HG03025 (cell line): Measurements from ENCODE around the gene UQCRHL.
"Not testable (repeated sequence)": the region's sequence is repeated elsewhere in the genome, so short reads cannot be mapped to it uniquely, and the experiment has no call there.

Source experiments
- ATAC-seq: cut with Tn5 transposase; IDR thresholded peaks from one replicate; pipeline ENCODE4 v1.9.1; 2021; ENCODE audit warnings: mild to moderate bottlenecking, moderate library complexity; ENCODE audit not compliant: unreplicated experiment, low FRiP score

Gene UQCRHL

GRCh38 chr1:15807549-15807948 lies at the start of gene UQCRHL:
Gene UQCRHL (minus strand): TSS chr1:15807649. CDS start chr1:15807649, 0 bp downstream.
- ATAC-seq: not testable (repeated sequence)

- ATAC-seq: no peak
Observed at GRCh38 chr1:15856888-15857287, 49.4 kb upstream of the UQCRHL start.

GRCh38 chr1:15852828-15853302 lies 45.4 kb upstream of the UQCRHL start:
- ATAC-seq: no peak

DNA sequence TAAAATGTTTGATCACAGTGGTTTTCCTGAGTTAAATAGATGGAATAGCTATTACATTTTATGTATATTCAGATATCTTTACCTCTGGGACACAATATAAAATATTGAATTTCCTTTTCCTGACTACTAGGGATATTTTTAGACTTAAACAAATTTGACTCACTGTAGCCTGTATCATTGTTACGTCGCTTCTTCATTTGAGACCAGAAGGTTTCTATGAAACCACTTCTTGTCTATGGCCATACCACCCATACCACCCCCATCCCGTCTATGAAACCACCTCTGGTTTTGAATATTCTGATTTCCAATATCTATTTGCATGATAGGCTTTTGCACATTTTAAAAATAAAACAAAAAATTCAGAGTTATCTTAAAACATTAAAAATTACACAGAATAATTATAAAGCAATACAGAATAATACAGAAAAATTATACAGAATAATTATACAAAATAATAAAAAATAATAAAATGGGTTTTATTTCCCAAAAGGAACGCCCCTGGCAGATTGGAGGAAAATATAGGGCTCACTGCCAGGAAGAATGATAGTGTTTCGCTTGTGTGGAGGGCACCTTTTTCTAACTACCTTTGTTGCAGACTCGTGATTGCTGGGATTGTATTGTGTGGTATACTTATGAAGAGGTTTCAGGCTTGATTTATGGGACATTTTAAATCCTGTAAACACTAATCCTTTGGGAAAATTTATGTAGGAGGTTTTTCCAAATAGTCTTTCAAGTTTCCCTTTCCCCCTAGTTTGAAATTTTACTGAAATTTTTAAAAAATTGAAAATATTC lies 44.8 kb upstream of the UQCRHL start:
- ATAC-seq: no peak

- no peak for ATAC-seq
Observed at GRCh38 chr1:15851210-15852035, 44.0 kb upstream of the UQCRHL start.

DNA sequence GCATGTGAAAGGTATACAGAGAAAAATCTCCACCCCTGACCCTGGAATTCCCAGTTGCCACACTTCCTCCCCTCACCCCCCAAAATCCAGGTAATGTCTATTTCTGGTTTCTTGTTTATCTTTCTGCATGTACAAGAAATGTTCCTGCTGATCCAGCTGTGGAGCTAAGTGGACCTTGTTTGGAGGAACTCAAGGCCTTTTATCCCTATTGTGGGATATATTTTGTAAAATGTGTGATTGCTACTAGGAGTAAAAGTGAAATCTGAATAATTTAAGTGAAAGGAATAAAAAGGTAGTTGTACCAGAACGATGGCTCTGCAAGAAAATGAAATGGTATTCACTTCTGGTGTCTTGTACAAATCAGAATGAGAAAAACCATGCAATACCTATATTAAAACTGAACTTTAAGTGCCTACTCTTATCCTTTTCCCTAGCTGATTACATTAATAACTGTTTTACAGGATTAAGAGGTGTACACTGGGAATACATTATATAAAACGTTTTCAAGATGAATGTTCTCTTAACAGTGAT lies 43.1 kb upstream of the UQCRHL start:
- ATAC-seq: no peak

DNA sequence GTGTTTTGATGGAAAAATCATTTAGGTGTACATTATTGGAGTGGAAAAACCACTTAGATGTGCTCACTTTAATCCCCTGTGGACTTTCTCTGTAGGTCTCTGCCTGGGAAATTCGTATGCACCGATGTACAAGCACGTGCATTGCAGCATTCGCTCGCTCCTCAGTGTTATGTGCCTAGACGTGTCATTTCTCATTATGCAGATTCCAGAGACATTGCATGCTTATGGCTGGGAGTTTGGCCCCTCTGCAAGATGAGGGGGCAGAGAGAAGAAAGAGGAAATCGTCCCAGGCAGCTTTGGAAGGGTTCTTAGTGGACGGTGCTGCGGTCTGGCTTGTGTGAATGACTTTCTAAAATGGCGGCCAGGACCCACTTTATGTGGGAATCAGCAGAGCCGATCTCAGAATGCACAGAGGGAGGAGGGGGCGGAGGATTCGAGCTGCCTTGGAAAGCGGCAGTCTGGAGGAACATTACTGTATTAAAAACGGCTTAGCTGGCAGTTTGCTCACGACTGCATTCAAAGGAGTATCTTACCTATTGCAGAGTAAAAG lies 42.4 kb upstream of the UQCRHL start:
- ATAC-seq: no peak

- ATAC-seq: no peak
Observed at GRCh38 chr1:15848929-15849774, 41.7 kb upstream of the UQCRHL start.

DNA sequence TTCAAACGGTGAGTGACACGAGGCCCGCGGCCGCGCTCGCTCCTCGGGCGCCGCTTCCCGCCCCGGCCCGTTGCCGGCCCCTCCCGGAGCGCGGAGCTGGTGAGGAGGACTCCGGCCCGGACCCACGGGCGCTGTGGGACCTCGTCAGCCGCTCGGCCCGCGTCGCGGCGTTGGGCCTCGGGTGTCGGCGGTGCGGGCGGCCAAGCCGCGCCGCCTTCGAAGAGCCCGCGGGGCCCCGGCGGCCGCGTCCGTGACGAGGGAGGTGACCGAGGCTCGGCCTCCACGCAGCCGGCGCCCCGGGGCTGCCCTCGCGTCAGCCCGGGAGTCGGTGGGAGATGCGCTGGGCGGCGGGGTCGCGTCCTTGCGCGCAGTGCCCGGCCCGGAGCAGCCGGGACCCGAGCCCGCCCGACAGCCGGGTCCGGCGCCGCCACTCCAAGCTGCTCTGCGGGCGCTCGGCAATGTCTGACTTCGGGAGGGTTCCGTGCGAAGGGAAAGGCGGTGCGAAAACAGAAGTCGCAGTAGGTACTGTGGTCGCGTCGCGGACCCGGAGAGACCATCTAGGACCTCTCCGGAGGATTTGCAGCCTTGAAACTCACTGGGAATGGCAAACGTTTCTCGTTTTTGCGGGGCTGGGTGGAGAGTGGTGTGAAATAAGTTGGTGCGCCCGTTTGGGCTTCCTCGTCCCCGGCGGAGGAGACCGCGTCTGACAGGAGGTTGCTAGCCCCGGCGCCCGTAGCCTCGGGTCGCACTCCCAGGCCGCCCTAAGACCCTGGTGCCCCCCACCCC lies 40.9 kb upstream of the UQCRHL start:
- peak; percentile 21 for ATAC-seq

DNA sequence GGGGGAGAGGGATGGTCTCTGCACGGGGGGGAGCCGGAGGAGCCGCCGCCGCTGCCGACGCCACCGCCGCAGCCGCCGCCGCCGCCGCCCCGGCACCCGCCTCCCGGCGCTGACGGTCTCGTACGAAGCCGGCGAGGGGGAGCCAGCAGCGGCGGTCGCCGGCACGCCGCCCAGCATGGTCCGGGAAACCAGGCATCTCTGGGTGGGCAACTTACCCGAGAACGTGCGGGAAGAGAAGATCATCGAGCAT lies 40.4 kb upstream of the UQCRHL start:
- ATAC-seq: no peak

GRCh38 chr1:15847100-15847892 lies 39.8 kb upstream of the UQCRHL start, which contains the start of gene SPEN:
Gene SPEN (plus strand): TSS chr1:15847707. CDS start chr1:15848068, 361 bp downstream.
- ATAC-seq: peak; percentile 65

- ATAC-seq: not testable (repeated sequence)
Observed at GRCh38 chr1:15846056-15846455, 38.6 kb upstream of the UQCRHL start.

- ATAC-seq: no peak
Observed at GRCh38 chr1:15843826-15844572, 36.5 kb upstream of the UQCRHL start.

- ATAC-seq: no peak
Observed at GRCh38 chr1:15838721-15839120, 31.3 kb upstream of the UQCRHL start.

DNA sequence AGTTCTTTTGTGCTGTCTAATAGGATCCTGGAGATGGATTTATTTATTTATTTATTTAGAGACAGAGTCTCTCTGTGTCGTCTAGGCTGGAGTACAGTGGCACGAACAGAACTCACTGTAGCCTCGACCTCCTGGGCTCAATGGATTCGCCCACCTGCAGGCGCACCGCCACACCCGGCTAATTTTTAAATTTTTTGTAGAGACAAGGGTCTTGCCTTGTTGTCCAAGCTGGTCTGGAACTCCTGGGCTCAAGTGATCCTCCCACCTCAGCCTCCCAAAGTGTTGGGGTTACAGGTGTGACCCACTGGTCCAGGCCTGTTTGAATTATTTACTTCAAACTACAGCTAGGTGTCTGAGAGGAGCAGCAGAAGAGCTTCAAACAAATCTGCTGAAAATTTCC lies 30.5 kb upstream of the UQCRHL start:
- ATAC-seq: no peak

DNA sequence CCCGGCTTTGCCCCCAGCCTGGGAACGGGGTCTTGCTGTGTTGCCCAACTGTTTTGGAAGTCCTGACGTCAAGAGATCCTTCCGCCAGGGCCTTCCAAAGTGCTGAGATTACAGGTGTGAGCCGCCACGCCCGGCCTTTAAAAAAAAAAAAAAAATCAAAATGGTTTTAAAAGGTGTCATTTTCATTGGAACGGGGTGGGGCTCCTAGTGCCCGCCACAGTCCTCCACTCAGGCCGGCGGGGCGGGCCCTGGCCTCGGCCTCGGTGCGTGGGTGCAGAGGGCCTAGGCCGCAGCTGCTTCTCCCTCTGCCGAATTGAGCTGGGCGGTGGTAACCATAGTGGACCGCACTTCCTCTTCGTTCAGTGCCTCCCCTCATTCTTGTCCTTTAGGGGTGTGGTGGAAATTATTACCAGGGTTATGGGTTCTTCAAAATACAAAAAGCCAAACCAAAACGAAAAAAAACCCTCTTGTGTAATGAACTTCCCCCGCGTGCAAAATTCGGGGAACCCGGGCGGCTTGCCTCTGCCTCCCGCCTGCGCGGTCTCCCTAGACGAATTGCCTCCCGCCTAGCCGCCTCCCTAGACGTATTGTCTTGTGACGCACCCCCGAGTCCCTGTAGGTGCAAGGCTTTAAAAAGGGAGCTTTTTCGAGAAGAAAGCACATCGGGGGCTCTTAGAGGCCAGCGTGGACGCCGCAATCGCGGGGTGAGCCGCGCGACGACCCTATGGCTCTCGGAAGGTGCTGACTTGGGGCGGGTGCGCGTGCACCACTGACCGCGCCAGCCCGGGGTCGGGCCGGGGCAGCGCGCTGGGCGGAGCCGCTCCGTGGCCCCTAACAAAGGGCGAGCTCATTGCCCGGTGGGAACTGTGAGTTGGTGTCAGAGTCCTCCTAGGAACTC lies 29.6 kb upstream of the UQCRHL start:
- no peak for ATAC-seq

DNA sequence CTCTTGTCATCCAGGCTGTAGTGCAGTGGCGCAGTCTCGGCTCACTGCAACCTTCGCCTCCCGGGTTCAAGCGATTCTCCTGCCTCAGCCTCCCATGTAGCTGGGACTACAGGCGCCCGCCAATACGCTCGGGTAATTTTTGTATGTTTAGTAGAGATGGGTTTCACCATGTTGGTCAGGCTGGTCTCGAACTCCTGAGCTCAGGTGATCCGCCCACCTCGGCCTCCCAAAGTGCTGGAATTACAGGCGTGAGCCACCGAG lies 29.0 kb upstream of the UQCRHL start:
- ATAC-seq: not testable (repeated sequence)
